NCI-H1694 (cell line): ENCODE measurements around the gene OR9G1.
"Not testable (repeated sequence)": the region's sequence is repeated elsewhere in the genome, so short reads cannot be mapped to it uniquely, and the experiment has no call there.

Source experiments
- DNase-seq: peaks from one replicate; lab custom pipeline; 2025; lab: John Stamatoyannopoulos, UW

The OR9G1 gene

GRCh38 chr11:56698795-56699194, at the start of gene OR9G1:
TSS of gene OR9G1 (plus strand) at chr11:56699095. CDS start at chr11:56700388, 1,293 bp downstream.
- no peak for DNase-seq

GRCh38 chr11:56659755-56660154, 39.1 kb upstream of the OR9G1 start:
- no peak for DNase-seq

- no peak for DNase-seq
These were observed 35.5 kb upstream of the OR9G1 start, which contains the start of gene OR5AR1 for GRCh38 chr11:56663386-56663785. TSS of gene OR5AR1 (plus strand) at chr11:56663686. CDS start at chr11:56663686, 0 bp downstream.

- no peak for DNase-seq
These were observed 27.9 kb upstream of the OR9G1 start for GRCh38 chr11:56670984-56671383.

- no peak for DNase-seq
These were observed 10.3 kb upstream of the OR9G1 start for GRCh38 chr11:56688554-56689100.

- not testable (repeated sequence) for DNase-seq
These were observed 7.7 kb upstream of the OR9G1 start for GRCh38 chr11:56691179-56691578.

- DNase-seq: no peak
These were observed 5.5 kb upstream of the OR9G1 start for GRCh38 chr11:56693428-56693827.

- no peak for DNase-seq
These were observed 1.5 kb downstream of the OR9G1 start for GRCh38 chr11:56700242-56700913.

GRCh38 chr11:56700914-56701485, 2.1 kb downstream of the OR9G1 start:
- DNase-seq: no peak

GRCh38 chr11:56705784-56706396, 7.0 kb downstream of the OR9G1 start:
- DNase-seq: no peak

GRCh38 chr11:56706486-56706885, 7.6 kb downstream of the OR9G1 start:
- no peak for DNase-seq

- no peak for DNase-seq
These were observed 15.3 kb downstream of the OR9G1 start for GRCh38 chr11:56714206-56714605.

GRCh38 chr11:56716379-56716854, 17.5 kb downstream of the OR9G1 start:
- no peak for DNase-seq

- no peak for DNase-seq
These were observed 21.6 kb downstream of the OR9G1 start for GRCh38 chr11:56720513-56720912.

- no peak for DNase-seq
These were observed 41.2 kb downstream of the OR9G1 start for GRCh38 chr11:56740107-56740506.

- DNase-seq: no peak
These were observed 42.0 kb downstream of the OR9G1 start for GRCh38 chr11:56740886-56741285.

GRCh38 chr11:56748597-56748996, 49.7 kb downstream of the OR9G1 start, which contains the start of gene OR9G4:
TSS of gene OR9G4 (minus strand) at chr11:56748697. CDS start at chr11:56743766, 4,931 bp downstream.
- DNase-seq: no peak

- DNase-seq: no peak
These were observed 51.3 kb downstream of the OR9G1 start for GRCh38 chr11:56750190-56750589.

GRCh38 chr11:56751480-56751879, 52.6 kb downstream of the OR9G1 start:
- no peak for DNase-seq
